ENCODE data around the gene C1orf232. TPM values are rescaled to one million over a fixed set of nuclear protein-coding genes. Genes with fewer than 3 reads are reported as not detected.

Gene C1orf232
- total RNA-seq, 1 donor from 2014 or later, result not detected

DNA sequence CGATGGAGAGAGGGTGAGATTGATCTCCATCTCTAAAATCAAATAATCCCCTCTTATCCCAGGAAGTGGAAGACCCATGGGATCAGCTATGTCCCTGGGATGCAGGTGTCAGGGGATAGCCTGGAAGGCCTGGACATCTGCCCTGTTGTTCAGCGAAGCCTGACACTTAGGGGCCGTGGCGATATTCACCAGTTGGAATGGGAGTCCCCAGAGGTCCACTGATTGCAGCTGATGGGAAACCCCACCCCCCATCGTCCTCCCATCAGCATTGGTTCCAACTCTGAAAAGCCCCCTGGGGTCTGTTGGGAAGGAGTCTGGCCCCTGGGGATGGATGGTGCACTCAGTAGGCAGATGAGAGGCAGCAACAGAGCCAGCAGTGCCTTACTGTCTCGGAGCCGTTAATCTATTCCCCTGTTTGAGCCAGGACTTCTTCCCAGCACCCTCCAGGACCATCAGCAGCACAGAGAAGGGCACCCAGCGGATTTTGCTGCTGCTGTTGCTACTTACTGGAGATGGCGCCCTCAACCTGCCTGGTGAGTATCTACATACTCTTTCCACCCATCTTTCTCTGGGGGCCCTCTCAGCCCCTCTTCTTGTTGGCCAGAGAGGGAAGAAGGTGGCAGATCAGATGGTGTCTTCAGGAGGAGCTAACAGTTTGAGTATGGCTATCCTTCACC is 35.0 kb upstream of the C1orf232 start:
- DNase-seq (no peak), ATAC-seq (ENCODE audit: low read depth) (no peak)
- H3K27me3 Mint-ChIP-seq, result peaks cover 17% of the 10 kb centered on the region
- no peak overlapping the region for H3K27ac Mint-ChIP-seq
- ChIA-PET POLR2A (no interaction called here), CTCF (interaction anchor here (0.9 to 1.4 kb wide), 3 partner anchors 28 to 117 kb away, joined by 3 read pairs; partner anchors contain the start of gene CEP85)
- intact Hi-C loops (cut with micrococcal nuclease), result no loop called here
- TF ChIP-seq, protein P1, sequence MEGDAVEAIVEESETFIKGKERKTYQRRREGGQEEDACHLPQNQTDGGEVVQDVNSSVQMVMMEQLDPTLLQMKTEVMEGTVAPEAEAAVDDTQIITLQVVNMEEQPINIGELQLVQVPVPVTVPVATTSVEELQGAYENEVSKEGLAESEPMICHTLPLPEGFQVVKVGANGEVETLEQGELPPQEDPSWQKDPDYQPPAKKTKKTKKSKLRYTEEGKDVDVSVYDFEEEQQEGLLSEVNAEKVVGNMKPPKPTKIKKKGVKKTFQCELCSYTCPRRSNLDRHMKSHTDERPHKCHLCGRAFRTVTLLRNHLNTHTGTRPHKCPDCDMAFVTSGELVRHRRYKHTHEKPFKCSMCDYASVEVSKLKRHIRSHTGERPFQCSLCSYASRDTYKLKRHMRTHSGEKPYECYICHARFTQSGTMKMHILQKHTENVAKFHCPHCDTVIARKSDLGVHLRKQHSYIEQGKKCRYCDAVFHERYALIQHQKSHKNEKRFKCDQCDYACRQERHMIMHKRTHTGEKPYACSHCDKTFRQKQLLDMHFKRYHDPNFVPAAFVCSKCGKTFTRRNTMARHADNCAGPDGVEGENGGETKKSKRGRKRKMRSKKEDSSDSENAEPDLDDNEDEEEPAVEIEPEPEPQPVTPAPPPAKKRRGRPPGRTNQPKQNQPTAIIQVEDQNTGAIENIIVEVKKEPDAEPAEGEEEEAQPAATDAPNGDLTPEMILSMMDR (IDR thresholded peaks at IDR 0.05), result no peak
- H3K9me3 Mint-ChIP-seq, result no peaks in the 10 kb centered on the region
- H3K4me3 Mint-ChIP-seq, result no peak overlapping the region
- H3K36me3 Mint-ChIP-seq (ENCODE audit: low read depth), result no peaks in the 10 kb centered on the region
- H3K4me1 Mint-ChIP-seq, result no peaks in the 10 kb centered on the region

DNA sequence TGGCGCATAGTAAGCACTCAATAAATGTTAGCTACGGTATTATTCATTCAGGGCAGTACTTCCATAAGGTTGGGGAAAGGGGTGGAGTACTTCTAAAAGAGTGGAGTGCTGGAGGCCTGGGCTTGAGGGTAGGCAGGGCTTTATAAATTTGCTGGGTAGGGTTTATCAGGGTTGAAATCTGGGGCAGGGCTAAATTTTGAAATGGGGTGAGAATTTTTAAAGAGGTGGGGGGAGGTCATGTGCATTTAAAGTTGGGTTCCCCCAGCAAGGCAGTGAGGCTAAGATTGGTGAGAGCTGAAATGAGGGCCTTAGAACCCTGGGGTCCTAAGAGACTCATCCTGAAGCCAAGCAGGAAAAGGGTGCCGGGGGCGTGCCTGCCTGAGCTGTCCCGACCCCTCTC is 31.6 kb upstream of the C1orf232 start:
- TF ChIP-seq, protein P1 (IDR thresholded peaks at IDR 0.05), result no peak
- Mint-ChIP-seq H3K27ac (no peak overlapping the region), H3K4me1 (no peaks in the 10 kb centered on the region), H3K9me3 (no peaks in the 10 kb centered on the region), H3K36me3 (ENCODE audit: low read depth) (no peaks in the 10 kb centered on the region), H3K4me3 (no peak overlapping the region), H3K27me3 (peaks cover 17% of the 10 kb centered on the region)
- ChIA-PET CTCF (no interaction called here), POLR2A (no interaction called here)
- intact Hi-C loops (cut with micrococcal nuclease), result no loop called here
- DNase-seq (no peak), ATAC-seq (ENCODE audit: low read depth) (no peak)

DNA sequence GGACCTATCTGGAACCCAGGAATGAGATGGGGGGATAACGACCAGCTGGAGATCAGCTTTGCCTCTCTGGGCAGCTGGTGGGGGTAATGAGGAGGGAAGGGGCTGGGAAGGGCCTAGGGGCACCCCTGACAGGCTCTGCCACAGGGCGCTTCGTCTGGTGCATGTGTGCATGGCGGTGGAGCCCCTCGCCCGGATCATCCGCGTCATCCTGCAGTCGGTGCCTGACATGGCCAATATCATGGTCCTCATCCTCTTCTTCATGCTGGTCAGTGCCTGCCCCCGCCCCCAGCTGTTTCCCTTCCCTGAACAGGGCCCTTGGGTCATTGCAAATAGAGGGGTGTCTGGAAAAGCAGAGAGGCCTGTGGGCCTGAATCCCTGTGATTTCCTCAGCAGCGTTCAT is 29.1 kb upstream of the C1orf232 start:
- H3K4me3 Mint-ChIP-seq, result no peak overlapping the region
- peaks cover 3% of the 10 kb centered on the region for H3K27me3 Mint-ChIP-seq
- H3K9me3 Mint-ChIP-seq, result no peaks in the 10 kb centered on the region
- ChIA-PET CTCF (no interaction called here), POLR2A (no interaction called here)
- no peaks in the 10 kb centered on the region for H3K36me3 Mint-ChIP-seq (ENCODE audit: low read depth)
- intact Hi-C loops (cut with micrococcal nuclease), result no loop called here
- H3K4me1 Mint-ChIP-seq, result no peaks in the 10 kb centered on the region
- DNase-seq, result no peak
- TF ChIP-seq, protein P1 (IDR thresholded peaks at IDR 0.05), result no peak
- no peak for ATAC-seq (ENCODE audit: low read depth)
- no peak overlapping the region for H3K27ac Mint-ChIP-seq

DNA sequence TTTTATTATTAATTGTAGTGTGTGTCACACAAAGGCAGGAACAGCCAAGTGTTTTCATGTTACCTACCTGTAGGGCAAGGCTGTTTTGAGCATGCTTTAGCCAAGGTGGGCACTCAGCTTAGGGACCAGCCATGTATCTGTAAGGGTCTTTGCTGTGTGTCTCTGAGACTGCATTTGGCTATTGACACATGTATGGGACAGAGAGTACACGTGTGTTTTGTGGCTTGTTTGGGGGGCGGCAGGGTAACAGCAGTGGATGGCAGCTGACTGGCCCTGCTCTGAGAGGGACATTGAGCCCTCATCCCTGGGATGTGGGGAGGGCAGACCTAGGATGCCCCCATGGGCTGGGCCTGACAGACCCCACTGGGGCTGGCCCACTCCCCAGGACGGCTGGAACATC is 28.5 kb upstream of the C1orf232 start:
- TF ChIP-seq, protein P1 (IDR thresholded peaks at IDR 0.05), result no peak
- ChIA-PET CTCF (no interaction called here), POLR2A (no interaction called here)
- H3K4me1 Mint-ChIP-seq, result no peaks in the 10 kb centered on the region
- DNase-seq (no peak), ATAC-seq (ENCODE audit: low read depth) (no peak)
- peaks cover 3% of the 10 kb centered on the region for H3K27me3 Mint-ChIP-seq
- no peaks in the 10 kb centered on the region for H3K36me3 Mint-ChIP-seq (ENCODE audit: low read depth)
- no peaks in the 10 kb centered on the region for H3K9me3 Mint-ChIP-seq
- no peak overlapping the region for H3K4me3 Mint-ChIP-seq
- intact Hi-C loops (cut with micrococcal nuclease), result no loop called here
- H3K27ac Mint-ChIP-seq, result no peak overlapping the region

DNA sequence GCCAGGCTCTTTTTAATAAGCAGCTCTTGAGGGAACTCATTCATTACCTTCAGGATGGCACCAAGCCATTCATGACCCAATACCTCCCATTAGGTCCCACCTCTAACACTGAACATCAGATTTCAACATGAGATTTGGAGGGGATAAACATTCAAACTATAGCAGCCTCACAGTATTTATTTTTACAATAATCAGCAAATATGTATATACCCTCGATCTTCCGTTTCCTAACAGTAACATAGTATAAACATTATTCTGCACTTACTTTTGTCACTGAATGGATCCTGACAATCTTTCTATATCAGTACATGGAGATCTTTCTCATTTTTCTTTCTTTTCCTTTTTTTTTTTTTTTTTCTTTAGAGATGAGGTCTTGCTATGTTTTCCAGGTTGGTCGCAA is 27.0 kb upstream of the C1orf232 start:
- Mint-ChIP-seq H3K27ac (no peak overlapping the region), H3K27me3 (peaks cover 3% of the 10 kb centered on the region), H3K36me3 (ENCODE audit: low read depth) (no peaks in the 10 kb centered on the region), H3K9me3 (no peaks in the 10 kb centered on the region), H3K4me3 (no peak overlapping the region), H3K4me1 (no peaks in the 10 kb centered on the region)
- intact Hi-C loops (cut with micrococcal nuclease), result no loop called here
- TF ChIP-seq, protein P1 (IDR thresholded peaks at IDR 0.05), result no peak
- DNase-seq (no peak), ATAC-seq (ENCODE audit: low read depth) (no peak)
- ChIA-PET POLR2A (no interaction called here), CTCF (no interaction called here)
